Measurements from ENCODE around the gene SPECC1L.

DNA sequence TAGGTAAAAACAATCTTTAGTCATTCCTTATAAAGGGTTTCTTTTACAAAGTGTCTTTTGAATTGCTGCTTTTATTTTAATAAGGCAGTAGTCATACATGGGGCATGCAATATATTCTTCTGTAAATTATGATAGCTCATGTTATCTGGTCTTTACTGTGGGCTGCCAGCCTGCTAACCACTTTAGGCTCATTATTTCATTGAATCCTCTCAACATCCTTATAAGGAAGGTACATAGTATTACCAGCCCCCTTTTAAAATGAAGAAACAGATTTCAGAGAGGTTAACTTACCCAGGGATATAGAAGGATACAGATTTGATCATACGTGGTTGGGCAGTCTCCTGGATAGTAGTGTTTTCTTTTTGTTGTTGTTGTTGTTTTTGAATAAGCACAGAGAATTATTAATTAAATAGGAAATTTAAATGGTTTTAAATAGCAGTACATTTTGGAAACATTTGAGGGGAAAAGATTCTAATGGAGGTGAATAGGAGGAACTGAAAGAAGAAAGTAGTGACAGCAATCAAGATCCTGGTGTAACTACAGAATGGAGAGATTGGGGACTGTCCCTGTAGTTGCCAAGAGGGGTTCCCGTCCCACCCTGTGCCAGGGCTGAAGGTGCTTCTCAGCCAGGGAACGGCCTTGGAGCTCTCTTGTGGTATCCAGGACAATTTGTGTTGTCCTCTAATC is 21.0 kb downstream of the SPECC1L start:
- TF ChIP-seq, protein P1, sequence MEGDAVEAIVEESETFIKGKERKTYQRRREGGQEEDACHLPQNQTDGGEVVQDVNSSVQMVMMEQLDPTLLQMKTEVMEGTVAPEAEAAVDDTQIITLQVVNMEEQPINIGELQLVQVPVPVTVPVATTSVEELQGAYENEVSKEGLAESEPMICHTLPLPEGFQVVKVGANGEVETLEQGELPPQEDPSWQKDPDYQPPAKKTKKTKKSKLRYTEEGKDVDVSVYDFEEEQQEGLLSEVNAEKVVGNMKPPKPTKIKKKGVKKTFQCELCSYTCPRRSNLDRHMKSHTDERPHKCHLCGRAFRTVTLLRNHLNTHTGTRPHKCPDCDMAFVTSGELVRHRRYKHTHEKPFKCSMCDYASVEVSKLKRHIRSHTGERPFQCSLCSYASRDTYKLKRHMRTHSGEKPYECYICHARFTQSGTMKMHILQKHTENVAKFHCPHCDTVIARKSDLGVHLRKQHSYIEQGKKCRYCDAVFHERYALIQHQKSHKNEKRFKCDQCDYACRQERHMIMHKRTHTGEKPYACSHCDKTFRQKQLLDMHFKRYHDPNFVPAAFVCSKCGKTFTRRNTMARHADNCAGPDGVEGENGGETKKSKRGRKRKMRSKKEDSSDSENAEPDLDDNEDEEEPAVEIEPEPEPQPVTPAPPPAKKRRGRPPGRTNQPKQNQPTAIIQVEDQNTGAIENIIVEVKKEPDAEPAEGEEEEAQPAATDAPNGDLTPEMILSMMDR (IDR thresholded peaks at IDR 0.05): no peak
- no peak for TF ChIP-seq POLR2A (IDR thresholded peaks at IDR 0.05)

Measured in tibial nerve (tissue), 3 donors.